Chondrocyte (in vitro differentiated cells): ENCODE measurements around the gene SERPINE3. TPM values are rescaled to one million over a fixed set of nuclear protein-coding genes. Genes with fewer than 3 reads are reported as not detected.

ENCODE experiments used
- DNase-seq: peaks from one replicate; pipeline ENCODE4 v3.0.0; 2021; ENCODE audit warnings: mixed read lengths, low spot score
- H3K27ac Mint-ChIP-seq: one replicate; pipeline ENCODE4 v1.8.0; 2021; ENCODE audit warnings: mild to moderate bottlenecking, moderate library complexity, mixed read lengths; ENCODE audit not compliant: unreplicated experiment
- H3K27me3 Mint-ChIP-seq: 2 replicates; pipeline ENCODE4 v1.8.0; 2021; ENCODE audit warnings: low read depth, mixed read lengths
- H3K36me3 Mint-ChIP-seq: 2 replicates; pipeline ENCODE4 v1.8.0; 2021; ENCODE audit warnings: low read depth, mixed read lengths
- H3K4me1 Mint-ChIP-seq: 2 replicates; pipeline ENCODE4 v1.8.0; 2021; ENCODE audit warnings: low read depth, mild to moderate bottlenecking, mixed read lengths
- H3K4me3 Mint-ChIP-seq: one replicate; pipeline ENCODE4 v1.8.0; 2021; ENCODE audit warnings: mild to moderate bottlenecking, moderate library complexity, mixed read lengths; ENCODE audit not compliant: unreplicated experiment
- H3K9me3 Mint-ChIP-seq: 2 replicates; pipeline ENCODE4 v1.8.0; 2021; ENCODE audit warnings: low read depth, mixed read lengths
- total RNA-seq: library from RNA; stranded (reverse); gene quantifications from 3 replicates; pipeline ENCODE4 v1.2.1, GENCODE V29; 2021
- TF ChIP-seq, protein P1 (sequence below): fragments of 200-600 bp; sonication (generic); IDR thresholded peaks from 2 replicates; pipeline ENCODE4 v1.5.0; 2021; ENCODE audit warnings: antibody characterized with exemption, mild to moderate bottlenecking, moderate library complexity

Gene SERPINE3
- total RNA-seq, 1 donor from 2014 or later = not detected

GRCh38 chr13:51321836-51322235 lies 17.7 kb upstream of the SERPINE3 start:
- TF ChIP-seq, protein P1, sequence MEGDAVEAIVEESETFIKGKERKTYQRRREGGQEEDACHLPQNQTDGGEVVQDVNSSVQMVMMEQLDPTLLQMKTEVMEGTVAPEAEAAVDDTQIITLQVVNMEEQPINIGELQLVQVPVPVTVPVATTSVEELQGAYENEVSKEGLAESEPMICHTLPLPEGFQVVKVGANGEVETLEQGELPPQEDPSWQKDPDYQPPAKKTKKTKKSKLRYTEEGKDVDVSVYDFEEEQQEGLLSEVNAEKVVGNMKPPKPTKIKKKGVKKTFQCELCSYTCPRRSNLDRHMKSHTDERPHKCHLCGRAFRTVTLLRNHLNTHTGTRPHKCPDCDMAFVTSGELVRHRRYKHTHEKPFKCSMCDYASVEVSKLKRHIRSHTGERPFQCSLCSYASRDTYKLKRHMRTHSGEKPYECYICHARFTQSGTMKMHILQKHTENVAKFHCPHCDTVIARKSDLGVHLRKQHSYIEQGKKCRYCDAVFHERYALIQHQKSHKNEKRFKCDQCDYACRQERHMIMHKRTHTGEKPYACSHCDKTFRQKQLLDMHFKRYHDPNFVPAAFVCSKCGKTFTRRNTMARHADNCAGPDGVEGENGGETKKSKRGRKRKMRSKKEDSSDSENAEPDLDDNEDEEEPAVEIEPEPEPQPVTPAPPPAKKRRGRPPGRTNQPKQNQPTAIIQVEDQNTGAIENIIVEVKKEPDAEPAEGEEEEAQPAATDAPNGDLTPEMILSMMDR = no peak
- Mint-ChIP-seq H3K27ac (no peak overlapping the region), H3K27me3 (peaks cover 2% of the 10 kb centered on the region), H3K9me3 (no peaks in the 10 kb centered on the region), H3K4me1 (peaks cover 21% of the 10 kb centered on the region), H3K36me3 (no peaks in the 10 kb centered on the region), H3K4me3 (no peak overlapping the region)
- no peak for DNase-seq

DNA sequence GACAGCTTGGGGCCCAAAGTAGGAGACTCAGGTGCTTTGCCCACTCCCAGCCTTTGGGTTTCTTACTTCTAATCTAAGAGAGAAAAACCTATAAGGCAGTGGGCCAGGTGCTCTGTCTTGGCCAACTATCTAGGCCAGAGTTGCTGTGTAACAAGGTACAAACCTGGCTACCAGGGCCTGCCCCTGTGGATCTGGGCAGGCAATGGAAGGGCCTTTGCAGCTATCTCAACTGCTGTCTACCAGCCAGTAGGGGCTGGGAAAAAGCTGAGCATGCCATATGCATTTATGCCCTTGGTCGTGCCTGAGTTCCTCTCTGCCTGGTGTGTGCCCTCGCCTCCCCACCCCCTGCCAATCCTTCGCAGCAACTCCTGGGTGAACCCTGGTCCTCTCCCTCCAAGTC lies 16.7 kb upstream of the SERPINE3 start:
- no peak for DNase-seq
- Mint-ChIP-seq H3K27me3 (peaks cover 2% of the 10 kb centered on the region), H3K4me1 (peaks cover 14% of the 10 kb centered on the region), H3K27ac (no peak overlapping the region), H3K36me3 (no peaks in the 10 kb centered on the region), H3K9me3 (no peaks in the 10 kb centered on the region), H3K4me3 (no peak overlapping the region)
- TF ChIP-seq, protein P1 = no peak

- Mint-ChIP-seq H3K27ac (no peak overlapping the region), H3K9me3 (no peaks in the 10 kb centered on the region), H3K36me3 (no peaks in the 10 kb centered on the region), H3K27me3 (peaks cover 2% of the 10 kb centered on the region), H3K4me1 (peaks cover 14% of the 10 kb centered on the region), H3K4me3 (no peak overlapping the region)
- TF ChIP-seq, protein P1 = no peak
- no peak for DNase-seq
Measured at GRCh38 chr13:51323824-51324511, 15.5 kb upstream of the SERPINE3 start.

DNA sequence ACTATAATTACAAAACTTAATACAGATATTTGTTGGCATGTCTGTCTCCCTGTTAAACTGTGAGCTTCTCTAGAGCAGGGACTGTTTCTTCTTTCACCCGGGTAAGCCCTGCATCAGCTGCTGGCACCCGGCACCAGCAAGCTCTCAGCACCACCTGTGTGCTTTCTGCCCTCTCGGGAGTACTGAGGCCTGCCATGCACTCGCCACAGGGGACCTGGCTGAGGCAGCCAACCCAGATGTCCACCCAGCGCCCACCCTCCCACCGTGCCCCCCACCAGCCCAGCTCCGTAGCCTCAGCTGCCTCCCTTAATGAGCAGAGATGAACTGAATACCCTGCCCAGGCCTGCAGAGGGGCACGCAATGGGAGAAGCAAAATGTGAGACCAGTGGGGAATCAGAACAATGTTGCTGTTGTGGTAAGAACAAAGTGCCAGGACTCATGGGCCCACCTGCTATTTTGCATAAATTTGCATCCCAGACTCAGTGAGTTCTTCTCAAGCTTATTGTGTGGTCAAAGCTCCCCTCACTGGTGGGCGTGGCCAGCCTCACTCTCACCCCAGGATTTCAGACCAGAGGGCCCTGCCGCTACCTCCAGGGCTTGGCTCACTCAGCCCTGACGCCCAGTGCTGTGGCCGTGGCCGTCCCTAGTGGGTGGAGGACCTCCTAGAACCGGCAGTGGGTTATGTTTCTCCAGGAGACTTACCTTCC lies 14.6 kb upstream of the SERPINE3 start:
- peaks cover 2% of the 10 kb centered on the region for H3K27me3 Mint-ChIP-seq
- no peak overlapping the region for H3K27ac Mint-ChIP-seq
- H3K9me3 Mint-ChIP-seq = no peaks in the 10 kb centered on the region
- H3K4me1 Mint-ChIP-seq = peaks cover 14% of the 10 kb centered on the region
- TF ChIP-seq, protein P1 = no peak
- H3K36me3 Mint-ChIP-seq = no peaks in the 10 kb centered on the region
- H3K4me3 Mint-ChIP-seq = no peak overlapping the region
- no peak for DNase-seq

DNA sequence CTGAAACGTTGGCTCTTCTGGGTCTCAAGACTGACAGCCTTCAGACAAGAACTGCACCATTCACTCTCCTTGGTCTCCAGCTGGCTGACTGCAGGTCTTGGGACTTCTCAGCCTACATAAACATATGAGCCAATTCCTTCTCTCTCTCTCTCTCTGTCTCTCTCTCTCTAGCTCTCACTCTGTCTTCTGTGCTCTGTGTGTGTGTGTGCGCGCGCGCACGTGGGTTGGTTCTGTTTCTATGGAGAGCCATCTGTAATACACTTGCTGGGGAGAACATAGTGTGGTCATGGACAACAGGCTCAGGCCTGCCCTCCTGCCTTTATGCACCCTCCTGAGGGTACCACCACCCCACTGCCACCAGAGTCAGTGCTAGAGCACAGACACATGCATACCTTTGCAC lies 13.7 kb upstream of the SERPINE3 start:
- Mint-ChIP-seq H3K27me3 (peaks cover 2% of the 10 kb centered on the region), H3K36me3 (no peaks in the 10 kb centered on the region), H3K9me3 (no peaks in the 10 kb centered on the region), H3K27ac (no peak overlapping the region), H3K4me3 (no peak overlapping the region), H3K4me1 (peaks cover 19% of the 10 kb centered on the region)
- DNase-seq = no peak
- TF ChIP-seq, protein P1 = no peak
